ENCODE results near the gene RASAL2.
"Not testable (repeated sequence)": the region's sequence is repeated elsewhere in the genome, so short reads cannot be mapped to it uniquely, and the experiment has no call there.

The RASAL2 gene

GRCh38 chr1:178498896-178499675, 405.2 kb downstream of the RASAL2 start:
- DNase-seq: no peak

GRCh38 chr1:178500091-178500770, 406.3 kb downstream of the RASAL2 start:
- no peak for DNase-seq

DNA sequence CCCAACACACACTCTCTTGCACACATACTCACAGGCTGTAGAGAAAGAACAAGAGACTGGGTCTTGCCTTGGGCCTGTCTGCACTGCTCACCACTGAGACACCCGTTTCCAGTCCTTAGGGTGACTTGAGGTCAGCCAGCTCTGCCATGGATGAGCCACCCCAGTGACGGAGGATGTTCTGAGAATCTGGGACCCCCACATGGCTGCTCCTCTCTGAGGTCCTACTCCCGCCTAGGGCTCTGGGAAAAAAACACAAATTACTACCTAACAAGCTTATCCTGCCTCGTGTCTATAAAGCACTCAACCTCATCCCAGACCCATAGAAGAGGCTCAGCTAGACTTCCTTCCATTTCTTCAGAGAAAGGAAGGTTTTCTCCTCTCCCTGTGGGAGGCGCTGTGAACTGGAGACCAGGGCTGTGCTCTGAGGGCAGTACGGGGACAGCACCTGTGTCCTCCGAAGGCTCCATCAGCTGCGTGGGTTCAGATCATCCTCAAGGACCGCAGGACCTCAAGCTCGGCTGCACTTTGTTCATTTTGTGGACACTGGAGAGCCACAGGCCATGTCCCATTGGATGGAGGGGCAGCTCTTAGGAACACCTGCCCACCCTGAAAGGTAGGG, 407.1 kb downstream of the RASAL2 start:
- no peak for DNase-seq

DNA sequence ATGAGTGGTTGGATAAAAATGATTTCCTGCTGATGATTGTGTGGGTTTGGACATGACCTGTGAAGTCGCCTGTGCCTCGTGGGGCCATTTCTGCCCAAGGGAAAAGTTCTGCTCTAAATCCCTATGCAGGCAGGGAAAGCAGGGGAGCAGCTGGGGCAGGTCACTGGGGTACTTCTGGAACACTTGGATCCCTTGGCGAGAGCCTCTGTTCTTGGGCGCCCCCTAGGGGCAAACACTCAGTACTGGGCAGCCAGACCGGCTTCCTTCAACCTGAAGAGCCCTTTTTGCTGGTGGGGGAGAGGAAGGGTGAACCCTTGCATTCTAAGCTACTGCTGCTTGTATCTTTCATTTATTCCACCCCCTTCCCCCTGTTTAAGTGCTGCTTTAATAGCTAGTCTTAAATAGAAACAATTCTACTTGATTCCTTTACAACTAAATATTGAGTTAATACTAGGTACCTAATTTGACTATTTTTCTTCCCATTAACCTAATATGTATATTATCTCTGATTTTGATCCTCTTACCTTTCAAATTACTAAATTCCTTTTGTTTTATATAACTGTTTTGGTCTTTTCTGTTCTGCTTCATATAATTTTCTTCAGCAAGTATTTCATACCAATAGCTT, 407.9 kb downstream of the RASAL2 start:
- no peak for DNase-seq

DNA sequence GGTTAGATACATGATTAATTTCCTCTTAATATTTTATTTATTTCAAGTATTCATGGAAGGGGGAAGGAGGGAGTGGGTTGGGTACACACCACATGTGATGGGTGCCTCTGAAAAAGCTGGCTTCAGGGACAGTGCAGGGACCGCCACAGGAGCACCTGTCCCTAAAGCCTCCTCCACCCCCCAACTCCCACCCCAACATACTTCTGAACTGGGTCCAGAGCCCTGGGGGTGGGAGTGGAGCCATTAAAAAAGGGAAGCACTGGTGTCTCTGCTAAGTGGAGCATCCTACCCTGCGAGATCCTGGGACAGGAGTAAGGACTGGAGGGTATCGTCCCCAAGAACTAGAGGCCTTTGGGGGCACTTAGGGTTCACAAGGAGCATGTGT, 408.4 kb downstream of the RASAL2 start:
- no peak for DNase-seq

- no peak for DNase-seq
Measured at GRCh38 chr1:178502856-178503255, 409.0 kb downstream of the RASAL2 start.

GRCh38 chr1:178503316-178503715, 409.4 kb downstream of the RASAL2 start:
- DNase-seq: not testable (repeated sequence)

DNA sequence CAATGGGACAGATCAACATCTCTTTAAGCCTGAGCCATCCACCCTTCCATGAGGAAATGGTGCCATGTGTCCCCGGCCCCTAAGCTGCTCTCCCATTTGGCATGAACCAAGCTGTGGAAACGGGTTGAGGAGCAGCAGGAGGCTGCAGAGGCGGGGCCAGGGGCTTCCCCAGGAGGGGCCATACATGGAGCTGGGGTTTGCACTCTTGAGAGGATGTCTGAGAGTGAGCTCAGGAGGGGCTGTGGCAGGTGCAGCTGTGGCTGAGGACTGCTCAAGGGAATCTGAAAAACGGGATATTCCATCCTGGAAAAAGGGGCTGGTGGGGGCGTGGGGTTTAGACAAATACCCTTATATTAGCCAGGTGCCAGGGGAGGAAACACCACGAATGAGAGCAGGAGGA, 409.9 kb downstream of the RASAL2 start:
- DNase-seq: no peak

DNA sequence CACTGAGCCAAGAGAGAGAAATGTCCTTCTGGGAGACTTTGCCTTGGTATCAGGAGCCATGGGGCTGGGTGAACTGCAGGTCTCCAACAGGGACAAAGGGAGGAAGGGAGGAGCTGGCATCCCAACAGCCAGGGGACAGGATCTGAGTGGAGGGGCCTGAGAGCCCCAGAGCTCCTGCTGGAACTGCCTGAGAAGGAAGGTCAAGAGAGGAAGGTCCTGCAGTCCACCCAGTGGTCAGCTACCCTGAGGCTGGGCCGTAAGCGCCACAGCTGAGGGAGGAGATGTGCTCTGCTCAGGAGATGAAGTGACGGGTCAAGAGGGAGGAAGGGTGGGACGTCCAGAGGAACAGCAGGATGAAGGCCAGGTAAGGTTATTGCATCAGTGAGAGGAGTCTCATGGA, 410.4 kb downstream of the RASAL2 start:
- DNase-seq: no peak

- no peak for DNase-seq
Measured at GRCh38 chr1:178506177-178506576, 412.3 kb downstream of the RASAL2 start.

- no peak for DNase-seq
Measured at GRCh38 chr1:178506669-178507068, 412.8 kb downstream of the RASAL2 start.

DNA sequence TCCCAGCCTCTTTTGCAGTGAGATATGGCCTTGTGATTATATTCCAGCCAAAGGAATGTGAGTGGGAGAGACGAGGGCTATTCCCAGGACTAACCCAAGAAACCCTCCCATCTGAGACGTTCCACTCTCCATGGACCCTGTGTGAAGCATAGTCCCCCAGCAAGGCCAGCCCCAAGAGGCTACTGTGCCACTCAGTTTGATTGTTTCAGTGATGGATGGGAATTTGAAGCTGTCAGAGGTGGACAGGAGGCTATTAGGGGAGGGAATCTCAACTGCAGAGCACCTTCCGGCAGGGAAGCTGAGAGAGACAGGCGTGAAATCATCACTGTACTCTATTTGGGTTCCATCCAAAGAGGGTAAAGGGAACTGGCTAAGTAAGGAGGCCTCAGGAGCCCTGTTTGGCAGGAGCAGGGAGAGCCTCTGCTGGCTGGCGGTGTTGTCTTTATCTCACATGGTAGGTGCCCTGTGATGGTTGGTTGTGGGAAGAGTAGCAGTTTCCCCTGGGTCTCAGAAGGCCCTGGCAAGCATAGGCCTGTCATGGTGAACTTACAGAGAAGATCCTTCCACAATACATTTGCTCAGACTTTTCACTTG, 415.6 kb downstream of the RASAL2 start:
- DNase-seq: no peak

DNA sequence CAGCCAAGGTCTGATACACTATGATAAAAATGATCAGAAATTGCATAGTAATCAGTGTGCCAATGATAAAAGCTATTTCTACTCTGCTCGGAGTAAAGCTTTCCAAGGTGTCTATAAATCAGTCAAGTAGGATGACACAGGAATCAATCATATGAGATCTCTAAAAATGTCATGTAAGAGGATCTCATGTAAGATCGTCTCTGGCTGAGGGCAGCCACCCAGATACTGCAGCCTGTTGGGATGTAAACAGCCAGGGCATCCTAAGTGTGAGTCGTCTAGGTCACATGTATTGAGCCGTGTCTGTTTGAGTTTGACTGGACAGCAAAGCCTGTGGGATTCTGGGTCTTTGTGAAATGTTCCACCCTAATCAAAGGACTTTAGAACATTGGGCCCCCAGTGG, 416.3 kb downstream of the RASAL2 start:
- DNase-seq: no peak

DNA sequence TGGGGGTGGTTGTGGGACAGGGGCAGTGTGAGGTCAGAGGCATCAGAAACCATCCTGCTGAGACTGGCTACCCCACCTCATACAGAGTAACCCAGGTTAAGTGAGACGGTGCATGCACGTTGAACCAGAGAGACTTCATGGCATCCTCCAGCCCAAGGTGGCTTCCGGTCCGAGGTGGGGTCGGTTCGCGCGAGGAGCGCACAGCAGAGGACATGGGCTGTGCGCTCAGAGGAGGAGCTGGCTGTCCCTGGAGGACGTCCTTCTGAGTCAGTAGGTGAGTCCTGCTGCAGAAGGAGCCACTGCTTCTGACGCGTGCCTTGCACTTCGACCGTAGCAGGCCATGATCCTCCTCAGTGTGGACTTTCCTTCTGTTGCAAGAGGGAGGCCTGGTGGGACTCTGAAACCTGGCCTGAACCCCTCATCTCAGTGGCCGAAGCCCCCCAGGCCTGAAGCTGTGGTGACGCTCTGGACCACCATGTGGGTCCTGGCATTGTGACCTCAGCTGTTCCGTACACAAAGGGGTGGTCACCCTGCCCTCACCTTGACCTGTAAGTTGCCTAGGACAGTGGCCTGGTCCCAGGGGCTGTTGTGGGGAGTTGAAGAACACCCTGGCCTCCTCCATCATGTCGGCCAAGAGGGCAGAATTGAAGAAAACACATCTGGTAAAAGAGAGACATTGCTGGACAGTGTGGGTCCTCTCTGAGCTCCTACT, 418.8 kb downstream of the RASAL2 start, which contains the start of gene TEX35:
Gene TEX35 (plus strand): TSS at position 544 of the 712 bp plus-strand sequence. CDS start 80 bp downstream, at position 624.
- DNase-seq: no peak

GRCh38 chr1:178513278-178513983, 419.5 kb downstream of the RASAL2 start:
- no peak for DNase-seq

DNA sequence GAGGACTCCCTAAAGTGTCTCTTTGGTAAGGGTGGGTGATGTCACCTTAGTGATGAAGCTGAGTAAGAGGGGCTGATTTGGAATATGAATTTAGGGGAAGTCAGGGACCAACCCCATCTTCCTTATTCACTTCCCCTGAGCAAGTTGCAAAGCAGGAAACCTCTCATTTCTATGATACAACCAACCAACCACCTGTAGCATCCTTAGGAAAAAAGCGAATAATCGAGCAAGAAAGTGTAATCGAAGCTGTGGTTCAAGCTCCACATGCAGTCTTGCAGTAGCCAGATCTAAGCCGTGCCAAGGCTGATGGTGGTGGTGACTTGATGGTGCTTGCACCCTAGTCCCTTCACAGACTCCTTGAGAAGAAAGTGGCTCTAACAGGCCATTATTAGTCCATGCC, 422.2 kb downstream of the RASAL2 start:
- DNase-seq: no peak

GRCh38 chr1:178518894-178519293, 425.0 kb downstream of the RASAL2 start:
- DNase-seq: no peak

- DNase-seq: no peak
Measured at GRCh38 chr1:178520803-178521202, 426.9 kb downstream of the RASAL2 start.

GRCh38 chr1:178521241-178521640, 427.3 kb downstream of the RASAL2 start:
- no peak for DNase-seq

DNA sequence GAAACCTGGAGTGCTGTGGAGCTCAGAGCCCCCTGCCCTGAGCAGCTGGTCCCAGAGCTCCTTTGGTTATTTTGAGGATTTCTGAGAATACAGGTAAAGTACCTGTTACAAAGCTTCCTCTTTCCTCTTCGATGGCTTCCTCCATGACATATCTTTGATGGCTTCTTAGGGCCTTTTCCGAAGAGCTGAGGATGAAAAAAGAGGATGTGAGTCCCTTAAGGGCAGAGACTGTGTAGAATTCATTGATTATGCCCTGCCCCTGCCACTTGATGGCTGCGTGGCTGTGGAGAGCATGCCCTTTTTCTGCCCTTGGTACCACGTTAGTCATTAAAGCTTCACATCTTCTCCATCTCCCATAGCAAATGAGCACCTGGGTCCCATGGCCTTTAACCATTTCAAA, 433.2 kb downstream of the RASAL2 start:
- no peak for DNase-seq

GRCh38 chr1:178528228-178528952, 434.5 kb downstream of the RASAL2 start:
- no peak for DNase-seq
